GM19455 (cell line): Measurements from ENCODE around the gene USP36.
"Not testable (repeated sequence)": the region's sequence is repeated elsewhere in the genome, so short reads cannot be mapped to it uniquely, and the experiment has no call there.

Experiments used
- ATAC-seq: cut with Tn5 transposase; IDR thresholded peaks from one replicate; pipeline ENCODE4 v1.9.1; 2021; ENCODE audit not compliant: unreplicated experiment

The USP36 gene

DNA sequence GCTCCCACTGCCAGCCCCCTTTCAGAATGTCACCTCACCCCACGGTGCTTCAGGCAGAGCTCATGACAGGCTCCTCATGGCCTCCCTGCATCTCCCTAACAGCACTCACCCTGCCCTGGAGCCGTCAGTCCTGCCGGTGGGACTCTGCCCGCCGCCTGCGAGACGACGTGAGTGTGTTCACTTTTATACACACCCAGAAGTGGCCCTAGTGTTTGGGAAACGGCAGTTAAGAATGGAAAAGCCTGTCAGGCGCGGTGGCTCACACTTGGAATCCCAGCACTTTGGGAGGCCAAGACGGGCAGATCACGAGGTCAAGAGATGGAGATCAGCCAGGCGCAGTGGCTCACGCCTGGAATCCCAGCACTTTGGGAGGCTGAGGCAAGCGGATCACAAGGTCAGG, 46.2 kb downstream of the USP36 start:
- ATAC-seq = no peak

DNA sequence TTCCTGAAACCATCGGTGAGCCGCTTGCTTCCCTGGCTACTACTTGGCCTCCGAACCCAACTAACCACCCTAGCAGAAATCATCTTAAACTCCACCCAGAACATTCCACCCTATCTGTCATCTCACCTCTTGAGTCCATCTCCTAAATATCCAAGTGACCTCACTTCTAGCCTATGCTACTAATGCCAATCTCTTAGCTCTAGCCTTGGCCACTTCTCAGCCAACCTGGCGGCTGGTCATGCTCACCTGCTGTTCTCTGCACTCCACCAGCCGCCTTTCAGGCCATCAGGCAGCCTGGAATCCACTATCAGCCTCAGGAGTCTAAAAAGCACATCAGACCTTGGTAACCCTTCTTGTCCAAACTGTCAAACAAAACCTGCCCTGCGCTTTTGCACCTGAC, 46.6 kb downstream of the USP36 start:
- ATAC-seq = no peak

- no peak for ATAC-seq
Observed at GRCh38 chr17:78793415-78793814, 47.2 kb downstream of the USP36 start.

GRCh38 chr17:78791840-78792709, 48.5 kb downstream of the USP36 start:
- ATAC-seq = no peak

GRCh38 chr17:78790552-78790951, 50.1 kb downstream of the USP36 start:
- no peak for ATAC-seq

DNA sequence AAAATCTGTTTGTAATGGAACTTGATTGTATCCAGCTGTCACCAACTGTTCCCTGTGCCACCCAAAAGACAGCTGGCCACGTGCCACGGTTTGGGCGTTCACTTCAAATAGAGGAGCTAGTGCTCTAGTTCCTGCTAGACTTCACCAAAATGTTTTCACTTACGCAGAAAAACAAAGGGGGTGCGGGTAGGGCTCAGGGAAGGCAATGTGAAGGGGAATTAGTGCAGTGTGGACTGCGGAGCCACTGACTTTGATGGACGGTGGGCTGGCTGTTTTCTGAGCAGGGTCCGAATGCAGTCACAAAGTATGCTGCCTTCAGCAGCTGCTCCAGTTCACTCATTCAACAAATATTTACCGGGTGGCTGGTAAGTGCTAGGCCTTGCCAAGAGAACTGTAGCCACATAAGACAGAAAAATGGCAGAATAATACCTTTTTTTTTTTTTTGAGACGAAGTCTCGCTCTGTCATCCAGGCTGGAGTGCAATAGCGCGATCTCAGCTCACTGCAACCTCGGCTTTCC, 50.9 kb downstream of the USP36 start:
- ATAC-seq = no peak

GRCh38 chr17:78789149-78789662, 51.4 kb downstream of the USP36 start:
- ATAC-seq = no peak

DNA sequence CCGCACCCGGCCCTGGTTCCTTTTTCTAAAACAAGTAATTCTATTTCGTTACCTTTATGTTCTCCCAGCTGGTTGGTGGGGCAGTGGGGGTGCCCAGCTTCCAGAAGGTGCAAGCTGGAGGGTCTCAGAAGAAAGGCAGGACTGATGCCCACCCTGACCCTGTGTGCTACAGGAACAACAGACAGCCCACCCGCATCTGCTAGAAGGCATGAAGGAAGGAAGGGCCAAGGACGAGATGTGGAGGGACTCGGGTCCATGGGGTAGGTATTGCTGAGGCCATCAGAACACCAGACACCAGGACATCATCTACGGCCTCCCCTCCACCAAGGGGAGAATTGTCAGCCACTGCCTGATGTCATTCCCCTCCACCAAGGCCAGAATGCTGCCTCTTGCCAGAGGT, 52.2 kb downstream of the USP36 start:
- no peak for ATAC-seq

DNA sequence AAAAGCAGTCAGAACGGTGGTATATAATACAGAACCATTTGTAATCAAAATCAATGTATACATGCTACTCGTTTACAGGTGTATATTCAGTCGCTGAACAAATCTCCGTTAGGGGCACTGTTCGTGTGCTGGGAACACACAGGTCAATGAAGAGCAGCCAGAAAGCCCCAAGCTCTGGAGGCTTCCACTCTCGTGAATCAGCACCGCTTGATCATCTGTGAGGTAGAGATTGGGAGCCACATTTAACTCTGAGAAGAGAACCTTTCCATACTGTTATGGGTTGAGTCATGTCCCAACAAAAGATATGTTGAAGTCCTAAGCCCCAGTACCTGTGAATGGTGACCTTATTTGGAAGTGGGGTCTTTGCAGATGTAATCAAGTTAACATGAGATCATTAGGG, 53.2 kb downstream of the USP36 start:
- no peak for ATAC-seq

- no peak for ATAC-seq
Observed at GRCh38 chr17:78785663-78786057, 55.0 kb downstream of the USP36 start.

- ATAC-seq = no peak
Observed at GRCh38 chr17:78785011-78785662, 55.5 kb downstream of the USP36 start.

GRCh38 chr17:78784352-78784751, 56.3 kb downstream of the USP36 start:
- ATAC-seq = no peak

DNA sequence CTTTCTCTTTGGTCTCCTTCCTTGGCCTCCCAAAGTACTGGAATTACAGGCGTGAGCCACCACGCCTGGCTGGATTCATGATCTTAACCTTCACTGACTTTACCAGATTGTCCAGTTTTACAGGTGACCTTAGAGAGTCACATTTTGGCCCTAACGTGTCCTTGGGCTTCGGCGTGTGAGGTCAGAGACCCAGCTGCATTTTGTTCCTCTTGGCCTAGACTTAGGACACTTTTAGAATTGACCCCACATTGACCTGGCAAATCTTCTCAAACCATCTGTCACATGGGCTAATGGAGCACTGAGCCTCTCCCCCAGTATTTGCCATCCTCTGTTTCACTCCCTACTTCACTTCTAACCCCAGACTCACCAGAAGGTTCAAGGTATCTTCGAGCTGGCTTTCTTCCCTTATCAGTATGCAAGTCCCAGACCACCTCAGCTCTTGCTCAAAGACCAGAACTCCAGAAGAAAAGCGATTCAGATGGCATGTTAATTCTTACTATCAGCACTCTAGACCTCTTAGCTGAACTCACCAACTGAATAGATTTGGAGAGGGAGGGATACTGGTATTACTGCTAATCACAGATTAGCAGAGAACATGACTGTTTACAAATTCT, 56.8 kb downstream of the USP36 start:
- no peak for ATAC-seq

DNA sequence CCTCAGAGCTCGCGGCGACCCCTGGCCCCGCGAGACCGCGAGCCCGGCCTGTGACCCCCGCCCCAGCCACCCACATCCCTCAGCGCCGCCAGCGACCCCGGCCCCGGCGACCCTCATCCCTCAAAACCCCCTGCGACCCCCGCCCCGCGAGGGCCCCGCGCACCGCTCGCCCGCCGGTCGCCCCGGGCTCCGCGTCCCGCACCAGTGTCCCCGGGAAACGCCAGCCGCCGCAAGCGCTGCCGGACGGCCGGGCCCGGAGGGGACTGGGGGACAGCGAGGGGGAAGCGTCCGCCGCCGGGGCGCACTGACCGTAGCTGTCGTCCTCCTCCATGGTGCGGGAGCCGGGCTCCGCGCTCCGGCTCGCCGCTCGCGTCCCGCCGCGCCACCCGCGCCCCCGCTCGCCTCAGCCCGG, 58.7 kb downstream of the USP36 start, which contains the start of gene CYTH1:
CYTH1 (minus strand) TSS at position 381 of the 412 bp plus-strand sequence; CDS start at position 331, 50 bp downstream.
- no peak for ATAC-seq

DNA sequence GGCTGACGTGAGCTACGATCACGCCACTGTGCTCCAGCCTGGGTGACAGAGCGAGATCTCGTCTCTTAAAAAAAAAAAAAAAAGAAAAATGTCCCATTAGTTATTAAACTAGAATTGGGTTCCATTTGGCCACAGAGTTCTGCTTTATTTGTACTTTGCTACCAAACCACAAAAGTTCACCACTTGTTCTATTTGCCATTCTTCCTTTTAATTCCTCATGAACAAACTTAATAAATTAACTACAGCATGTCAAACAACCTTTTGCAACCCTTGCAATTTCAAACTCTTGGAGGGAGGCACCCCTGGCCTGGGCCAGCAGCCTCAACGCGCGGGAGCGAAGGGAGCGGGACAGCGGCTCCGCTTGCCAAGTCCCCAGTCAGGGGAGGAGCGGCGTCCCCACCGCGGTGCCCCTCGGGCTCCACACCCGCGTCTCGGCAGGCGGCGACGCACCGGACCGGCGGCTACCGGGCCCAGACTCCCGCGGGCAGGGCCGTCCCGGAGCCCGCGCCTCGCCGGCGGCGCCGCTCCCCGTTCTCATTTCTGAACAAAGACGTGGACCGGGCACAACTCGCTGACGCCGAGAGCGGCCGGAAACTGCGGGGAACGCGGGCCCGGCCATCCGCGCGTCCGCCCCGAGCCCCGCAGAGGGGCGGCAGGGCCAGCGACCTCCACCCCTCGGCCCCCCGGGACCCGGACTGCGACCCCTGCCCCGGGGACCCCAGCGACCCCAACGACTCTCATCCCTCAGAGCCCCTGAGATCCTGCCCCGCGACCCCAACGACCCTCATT, 59.3 kb downstream of the USP36 start:
- ATAC-seq = no peak

DNA sequence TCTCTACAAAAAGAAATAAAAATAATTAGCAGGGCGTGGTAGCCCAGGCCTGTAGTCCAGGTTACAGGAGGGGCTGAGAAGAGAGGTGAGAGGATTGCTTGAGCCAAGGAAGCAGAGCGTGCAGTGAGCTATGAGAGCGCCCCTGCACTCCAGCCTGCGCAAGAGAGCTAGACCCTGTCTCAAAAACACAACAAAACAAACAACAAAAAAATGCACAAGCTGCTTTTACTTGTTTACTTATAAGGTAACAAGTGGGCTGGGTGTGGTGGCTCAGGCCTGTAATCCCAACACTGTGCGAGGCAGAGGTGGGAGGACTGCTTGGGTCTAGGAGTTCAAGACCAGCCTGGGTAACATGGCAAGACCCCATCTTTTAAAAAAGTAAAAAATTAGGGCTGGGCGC, 60.3 kb downstream of the USP36 start:
- no peak for ATAC-seq

DNA sequence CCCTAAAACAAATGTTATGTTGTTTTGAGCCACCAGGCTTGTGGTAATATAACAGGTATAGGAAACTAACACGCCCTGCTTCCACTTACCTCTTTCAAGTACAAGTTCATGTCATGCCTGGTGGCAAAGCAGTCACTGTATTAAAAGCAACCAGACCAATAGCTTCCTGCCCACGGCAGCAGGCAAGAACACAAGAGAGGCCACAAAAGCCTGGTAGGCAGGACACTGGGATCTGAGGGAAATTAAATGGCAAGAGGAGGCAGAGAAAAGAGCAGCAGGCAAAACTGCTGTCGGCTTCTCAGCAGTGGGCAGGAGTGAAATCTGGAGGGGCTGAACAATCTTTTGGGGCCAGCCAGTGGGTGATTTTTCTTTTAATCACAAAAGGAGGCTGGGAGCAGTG, 60.8 kb downstream of the USP36 start:
- ATAC-seq = no peak

GRCh38 chr17:78779286-78779651, 61.3 kb downstream of the USP36 start:
- not testable (repeated sequence) for ATAC-seq

GRCh38 chr17:78777881-78778280, 62.7 kb downstream of the USP36 start:
- ATAC-seq = no peak

DNA sequence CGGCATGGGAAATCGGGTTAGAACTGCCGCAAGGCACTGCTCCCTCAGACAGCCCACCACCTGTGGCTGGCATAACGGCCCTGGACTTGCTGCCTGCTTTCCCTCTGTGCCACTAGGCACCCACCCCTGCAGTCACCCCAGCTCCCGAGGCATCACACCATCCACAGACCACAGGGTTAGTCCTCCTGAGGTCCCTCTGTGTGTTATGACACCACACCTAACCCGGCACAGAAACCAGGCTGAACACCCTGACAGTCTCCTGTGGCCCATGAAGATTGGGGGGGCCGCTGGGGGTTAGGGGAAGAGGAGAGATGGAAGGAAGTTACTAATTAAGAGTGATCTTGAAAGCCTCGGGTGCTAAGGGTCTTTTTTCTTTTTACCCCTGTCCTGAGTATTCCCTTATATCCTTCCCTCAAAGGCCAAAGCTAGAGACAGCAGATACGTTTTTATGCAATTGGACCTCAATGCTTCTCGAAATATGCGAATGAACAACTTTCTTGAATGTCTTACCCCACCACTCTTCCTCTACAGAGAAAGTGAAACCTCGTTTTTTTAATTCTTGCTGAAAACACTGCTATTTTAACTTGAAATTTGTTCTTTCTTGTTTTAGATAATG, 65.5 kb downstream of the USP36 start:
- no peak for ATAC-seq
